Stimulated activated CD8-positive, alpha-beta memory T cell treated with anti-CD3 and anti-CD28 coated beads, Interleukin-2, amount 100 ng/mL, for 1 hour (primary cell): ENCODE data around the gene DISC1.

Source experiments
- DNase-seq, 2 donors: peaks; one replicate each; pipeline ENCODE4 v3.0.0-alpha.2; 2020; ENCODE audit warnings: low read depth in 2 of 2

Gene DISC1

DNA sequence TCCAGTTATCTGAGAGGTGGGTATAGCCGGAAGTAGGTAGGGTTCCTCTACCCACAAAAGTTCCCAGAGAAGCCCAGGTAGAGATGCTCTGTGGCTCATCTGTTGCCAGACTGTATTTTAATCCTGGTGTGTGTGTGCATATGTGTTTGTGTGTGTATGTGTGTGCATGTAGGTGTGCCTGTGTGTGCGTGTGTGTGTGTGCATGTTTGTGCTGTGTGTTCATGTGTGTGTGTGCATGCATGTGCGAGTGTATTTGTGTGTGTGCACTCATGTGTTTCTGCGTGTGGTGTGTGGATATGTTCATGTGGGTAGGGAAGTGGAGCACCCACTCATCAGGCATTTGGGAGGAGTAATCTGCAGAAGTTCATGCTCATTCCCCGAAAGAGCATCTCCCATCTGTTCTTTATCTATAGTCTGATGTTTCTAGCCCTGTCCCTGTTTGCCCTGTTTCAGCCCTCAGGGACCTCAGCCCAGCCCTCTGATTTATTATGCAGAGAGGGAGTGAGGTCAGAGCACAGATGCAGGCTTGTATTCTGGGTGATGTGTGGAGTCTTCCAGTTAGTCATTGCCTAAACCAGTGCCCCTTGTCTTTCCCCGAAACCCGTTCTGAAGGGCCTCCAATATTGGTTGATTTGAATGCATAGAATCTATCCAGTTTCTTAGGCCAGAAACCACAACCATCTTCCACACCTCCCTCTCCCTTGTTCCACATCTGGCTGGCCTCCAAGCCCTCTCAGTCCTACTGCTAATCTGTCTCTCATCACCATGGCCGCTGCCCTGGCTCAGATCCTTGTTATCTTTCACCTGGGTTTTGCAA lies 69.1 kb downstream of the DISC1 start:
- no peak for DNase-seq

- DNase-seq, result no peak
These were observed 73.2 kb downstream of the DISC1 start for GRCh38 chr1:231699784-231700183.

DNA sequence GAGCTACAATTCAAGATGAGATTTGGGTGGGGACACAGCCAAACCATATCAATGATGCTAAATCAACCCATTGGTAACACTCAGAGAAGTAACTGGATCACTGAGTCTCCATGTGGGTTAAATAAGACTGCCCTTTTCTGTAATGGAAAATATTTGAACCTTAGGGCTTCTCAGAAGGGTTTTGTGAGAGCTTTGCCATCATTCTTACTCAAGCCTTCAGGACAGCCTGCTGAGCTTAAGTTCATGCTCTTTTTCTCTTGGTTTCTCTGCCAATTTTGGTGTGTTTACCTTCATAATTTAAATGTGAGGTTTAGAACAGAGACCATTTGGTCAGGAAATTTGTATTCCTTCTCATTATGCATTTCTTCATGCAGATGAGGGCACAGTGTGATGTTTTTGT lies 74.7 kb downstream of the DISC1 start:
- no peak for DNase-seq

DNA sequence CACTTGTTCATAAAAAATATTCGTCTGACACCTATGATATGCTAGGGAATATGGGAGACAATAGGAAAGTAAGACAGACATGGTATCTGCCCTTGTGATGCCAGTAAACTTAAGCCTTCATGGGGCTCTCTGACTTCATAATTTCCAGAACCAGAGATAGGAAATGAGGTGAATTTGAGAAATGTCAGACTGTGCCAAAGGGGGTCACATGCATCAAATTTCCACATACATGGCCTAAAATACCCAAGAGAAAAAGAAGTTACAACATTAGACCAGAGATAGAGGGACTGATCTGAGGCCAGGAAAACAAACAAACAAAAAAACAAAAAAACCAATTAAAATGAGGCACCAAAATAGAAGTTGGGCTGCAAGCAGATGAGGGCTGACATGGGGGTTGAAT lies 75.7 kb downstream of the DISC1 start:
- DNase-seq, result no peak

- DNase-seq, result no peak
These were observed 76.2 kb downstream of the DISC1 start for GRCh38 chr1:231702804-231703203.

DNA sequence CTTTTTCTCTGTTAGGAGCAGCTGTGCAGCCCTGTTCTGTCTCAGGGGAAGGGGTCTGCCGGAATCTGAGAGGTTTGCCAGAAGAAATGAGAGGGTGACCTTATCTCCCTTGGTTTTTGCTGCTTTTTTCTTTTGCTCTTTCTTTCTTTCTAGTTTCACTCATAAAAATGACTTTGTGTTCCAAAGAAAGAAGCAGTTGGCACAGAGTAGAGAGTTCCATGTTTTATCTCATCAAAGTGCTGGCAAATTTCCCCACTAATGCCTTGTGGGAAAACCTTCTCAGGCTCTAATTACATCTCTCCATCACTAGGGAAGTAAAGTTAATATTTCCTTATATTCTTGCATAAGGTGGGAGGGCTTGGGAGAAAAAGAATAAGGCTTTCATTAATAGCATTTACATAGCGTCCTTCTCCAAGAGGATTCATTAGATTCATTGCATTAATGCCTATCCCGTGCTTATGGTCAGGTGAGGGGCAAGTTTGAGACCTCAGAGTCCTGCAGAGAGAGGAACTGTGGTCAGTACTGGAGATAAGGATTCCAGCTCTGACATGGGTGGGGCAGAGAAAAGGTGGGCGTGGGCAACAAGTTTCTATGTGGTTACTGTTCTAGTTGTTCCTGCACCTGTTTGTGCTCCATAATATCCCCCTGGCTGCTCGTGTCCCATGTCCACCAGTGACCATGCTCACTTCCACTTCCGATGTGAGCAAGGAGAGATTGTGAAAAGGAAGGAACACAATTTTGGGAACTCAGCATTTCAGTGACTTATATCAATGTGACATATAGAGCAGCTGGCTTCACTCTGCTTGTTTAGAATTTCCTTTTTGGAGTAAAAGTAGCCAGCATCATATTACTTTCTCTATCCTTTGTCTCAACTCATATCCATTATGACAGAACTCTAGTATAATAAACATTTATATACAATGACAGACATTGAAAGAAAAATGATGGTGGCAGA lies 79.5 kb downstream of the DISC1 start:
- no peak for DNase-seq

GRCh38 chr1:231706934-231707333 lies 80.3 kb downstream of the DISC1 start:
- no peak for DNase-seq

DNA sequence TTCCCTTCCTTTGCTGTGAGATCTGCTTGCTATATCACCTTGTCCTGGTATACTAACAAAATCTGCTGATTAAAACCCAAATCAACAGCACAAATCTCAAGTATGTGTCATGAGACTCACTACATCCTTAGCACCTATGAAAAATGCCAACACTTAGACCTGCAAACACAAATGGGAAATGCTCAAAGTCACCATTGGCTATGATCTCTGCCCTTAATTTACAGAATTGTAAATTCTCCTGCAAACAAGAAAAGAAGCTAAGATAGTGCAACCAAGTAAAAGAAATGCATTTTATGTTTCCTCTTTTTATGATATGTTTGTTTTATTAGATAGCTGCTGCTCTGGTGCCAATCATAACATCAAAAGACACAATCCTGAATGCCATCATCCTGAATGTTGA lies 80.8 kb downstream of the DISC1 start:
- no peak for DNase-seq

GRCh38 chr1:231708394-231708793 lies 81.8 kb downstream of the DISC1 start:
- DNase-seq, result no peak

GRCh38 chr1:231714440-231714839 lies 87.8 kb downstream of the DISC1 start:
- no peak for DNase-seq

DNA sequence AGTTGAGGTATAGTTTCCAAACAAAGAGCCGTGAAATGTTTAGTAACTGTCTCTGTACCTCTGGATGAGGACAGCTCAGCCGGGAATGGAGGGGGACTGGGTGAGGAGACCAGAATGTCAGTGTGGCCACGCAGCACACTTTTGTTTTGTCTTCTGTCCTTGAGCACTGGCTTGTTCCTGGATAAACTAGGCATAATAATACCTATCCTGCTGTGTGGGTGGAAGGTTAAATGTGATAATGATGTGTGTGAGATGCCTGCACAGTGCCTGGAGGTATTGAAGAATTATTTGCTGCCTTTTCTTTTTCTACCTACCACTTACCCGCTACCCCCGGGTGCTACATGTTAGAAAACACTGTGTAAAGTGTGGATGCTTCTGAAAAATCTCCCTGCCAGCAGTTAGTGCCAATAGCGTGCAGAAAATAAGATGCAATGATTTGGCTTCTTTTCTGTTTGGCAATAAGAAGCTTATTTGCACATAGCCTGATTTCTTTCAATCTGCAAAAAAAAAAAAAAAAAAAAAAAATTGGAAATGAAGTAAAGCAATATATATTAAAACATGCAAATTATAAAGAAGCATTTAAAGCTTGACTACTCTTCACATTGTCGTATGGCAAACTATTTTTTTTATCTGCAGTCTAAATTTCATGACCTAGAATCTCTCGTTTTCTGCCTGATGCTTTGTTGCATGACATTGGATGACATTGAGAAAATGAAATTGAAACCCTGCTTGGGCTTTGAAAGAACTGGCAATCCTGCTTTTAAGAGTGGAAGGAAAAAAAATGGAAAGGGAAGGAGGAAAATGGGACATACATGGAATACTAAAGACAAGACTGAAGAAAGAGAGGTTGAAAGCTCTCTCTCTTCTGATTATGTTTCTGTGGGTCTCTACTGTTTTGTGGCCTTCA lies 89.5 kb downstream of the DISC1 start:
- DNase-seq, result no peak

DNA sequence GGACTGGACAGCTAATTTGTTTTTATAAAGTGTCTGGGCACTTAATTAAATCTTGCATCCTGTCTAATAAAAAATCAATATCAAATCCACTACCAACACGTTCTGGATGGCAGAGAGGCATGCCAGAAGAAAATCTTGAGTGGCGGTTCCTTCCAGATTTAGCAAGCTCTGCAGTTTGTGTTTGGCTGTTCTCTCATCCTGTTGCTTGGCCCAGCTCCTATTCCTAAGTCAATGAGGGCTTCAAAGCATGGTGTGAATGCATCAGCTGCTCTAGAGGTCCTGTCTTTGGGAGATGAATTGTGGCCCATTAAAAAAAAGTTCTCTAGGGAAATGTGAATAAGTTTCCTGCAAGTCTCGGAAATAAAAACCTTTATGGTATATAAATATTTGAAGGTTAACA lies 90.3 kb downstream of the DISC1 start:
- DNase-seq, result no peak

- DNase-seq, result no peak
These were observed 93.0 kb downstream of the DISC1 start for GRCh38 chr1:231719485-231720183.

DNA sequence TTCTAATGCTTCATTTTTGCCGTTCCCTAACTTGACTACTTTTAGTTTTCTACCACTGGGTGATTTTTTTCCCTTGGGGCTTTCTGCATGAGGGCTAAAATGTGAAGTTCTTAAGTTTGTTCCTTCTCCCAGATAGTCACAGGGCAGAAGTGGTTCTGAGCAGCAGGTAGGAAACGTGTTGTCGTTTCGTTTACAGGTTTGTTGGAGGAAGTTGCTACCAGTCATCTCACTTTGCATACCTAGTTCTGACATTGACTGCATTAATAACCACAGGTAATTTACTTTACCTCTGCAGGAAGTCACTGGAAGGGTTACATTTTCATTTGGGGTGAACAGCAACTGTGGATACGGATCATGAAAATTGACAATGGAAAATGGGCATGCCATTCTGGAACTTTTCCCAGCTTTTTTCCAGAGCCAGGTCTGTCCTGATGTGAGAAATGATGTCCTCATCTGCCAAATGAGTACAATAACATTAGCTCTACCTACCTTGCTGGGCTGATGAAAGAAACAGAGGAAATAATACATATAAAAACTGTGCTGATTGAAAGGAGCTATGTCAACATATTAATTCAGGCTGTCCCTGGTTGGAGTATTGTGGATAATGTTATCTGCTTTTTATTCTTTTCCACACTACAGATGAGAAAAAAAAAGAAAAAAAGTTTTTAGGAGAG lies 94.2 kb downstream of the DISC1 start:
- no peak for DNase-seq

- no peak for DNase-seq
These were observed 94.8 kb downstream of the DISC1 start for GRCh38 chr1:231721436-231721835.

DNA sequence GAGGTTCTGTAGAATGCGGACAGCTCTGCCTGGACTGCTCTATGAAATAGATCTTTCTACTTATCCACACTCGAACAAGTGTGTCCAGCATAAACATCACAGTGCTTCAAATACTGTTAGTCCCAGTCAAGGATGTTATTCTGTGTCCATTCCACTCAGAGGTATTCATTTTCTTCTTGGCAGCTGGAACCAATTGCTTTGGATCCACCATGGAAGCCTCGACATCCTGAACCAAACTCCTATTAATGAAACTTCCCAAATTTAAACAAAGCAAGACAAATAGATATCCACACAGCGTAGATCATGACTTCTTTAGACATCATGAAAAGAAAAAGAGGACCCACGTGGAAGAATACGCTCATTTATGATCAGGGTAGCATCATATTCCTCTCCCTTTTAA lies 95.8 kb downstream of the DISC1 start:
- no peak for DNase-seq

DNA sequence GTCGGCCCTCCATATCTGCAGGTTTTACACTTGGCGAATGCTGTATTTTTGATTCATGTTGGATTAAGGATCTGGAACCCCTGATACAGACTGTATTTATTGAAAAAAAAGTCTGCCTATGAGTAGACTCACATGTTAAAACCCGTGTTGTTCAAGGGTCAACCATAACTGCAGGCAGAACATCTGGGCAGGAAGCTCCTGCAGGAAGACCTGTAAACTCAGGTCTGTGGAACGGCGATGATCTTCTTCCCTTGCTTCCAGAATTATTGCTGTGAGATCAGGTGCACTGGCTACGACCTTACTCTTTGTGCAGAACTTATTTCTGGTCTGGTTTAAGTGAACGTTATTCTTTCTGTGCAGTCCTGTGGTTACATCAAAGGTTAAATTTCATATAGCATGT lies 96.6 kb downstream of the DISC1 start:
- no peak for DNase-seq

GRCh38 chr1:231724041-231724440 lies 97.5 kb downstream of the DISC1 start:
- no peak for DNase-seq

- no peak for DNase-seq
These were observed 98.5 kb downstream of the DISC1 start for GRCh38 chr1:231724876-231725647.

- no peak for DNase-seq
These were observed 100.6 kb downstream of the DISC1 start for GRCh38 chr1:231727171-231727570.
